ENCODE results near the gene ARCN1. TPM values are rescaled to one million over a fixed set of nuclear protein-coding genes. Genes with fewer than 3 reads are reported as not detected.

The ARCN1 gene
- polyA plus RNA-seq, 1 donor from 2014 or later = 67.2 TPM

DNA sequence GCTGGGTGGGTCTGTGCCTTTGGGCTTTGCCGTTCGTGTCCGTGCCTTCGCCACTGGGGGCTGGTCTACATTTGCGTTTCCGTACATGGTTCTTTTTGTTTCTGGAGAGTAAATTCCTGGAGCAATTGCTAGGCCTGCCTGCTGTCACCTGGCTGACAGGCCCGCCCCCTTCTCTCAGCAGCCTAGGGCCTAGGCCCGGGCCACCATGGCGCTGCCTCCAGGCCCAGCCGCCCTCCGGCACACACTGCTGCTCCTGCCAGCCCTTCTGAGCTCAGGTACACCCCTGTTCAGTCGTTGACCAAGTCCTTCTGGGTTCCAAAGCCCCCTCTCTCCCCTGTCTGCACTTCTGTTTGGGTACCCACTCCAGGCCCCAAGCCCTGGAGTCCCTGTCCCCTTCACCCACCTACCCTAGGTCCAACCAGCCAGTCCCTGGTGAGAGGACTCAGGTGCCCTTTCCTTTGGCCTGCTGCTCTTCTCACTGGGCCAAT is 40.6 kb upstream of the ARCN1 start:
- Histone ChIP-seq H4K20me1 (ENCODE audit: insufficient read depth) (no peaks in the 10 kb centered on the region), H3K9me3 (ENCODE audit: low read length) (no peaks in the 10 kb centered on the region), H2AFZ (ENCODE audit: low read depth, low read length) (peak overlapping the region; percentile 96), H3K36me3 (ENCODE audit: insufficient read depth, low read length) (no peaks in the 10 kb centered on the region), H3K79me2 (replicated peaks; ENCODE audit: insufficient read depth, low read length) (peaks cover 24% of the 10 kb centered on the region), H3K4me2 (ENCODE audit: low read length) (peak overlapping the region; percentile 87), H3K4me3 (ENCODE audit: low read length) (peak overlapping the region; percentile 82), H3K9ac (ENCODE audit: low read length) (peak overlapping the region; percentile 97), H3K27ac (ENCODE audit: low read length) (peak overlapping the region; percentile 89), H3K27me3 (ENCODE audit: insufficient read depth, low read depth, low read length) (no peaks in the 10 kb centered on the region), H3K9me2 (ENCODE audit: insufficient read depth, low read length) (no peaks in the 10 kb centered on the region), H3F3A (ENCODE audit: insufficient read depth, low read length, poor library complexity, severe bottlenecking) (no peaks in the 10 kb centered on the region)
- TF ChIP-seq EP300 (conservative IDR thresholded peaks at IDR 0.05; ENCODE audit: poor library complexity, severe bottlenecking) (no peak), MXI1 (conservative IDR thresholded peaks at IDR 0.05; ENCODE audit: poor library complexity, severe bottlenecking) (no peak), EZH2 (IDR thresholded peaks at IDR 0.05; ENCODE audit: borderline replicate concordance, insufficient read depth, low read length, poor library complexity, severe bottlenecking) (no peak), RAD21 (conservative IDR thresholded peaks at IDR 0.05) (no peak), TAF1 (IDR thresholded peaks at IDR 0.05; ENCODE audit: low read depth) (no peak), POLR2AphosphoS5 (IDR thresholded peaks at IDR 0.05) (no peak), SMC3 (conservative IDR thresholded peaks at IDR 0.05; ENCODE audit: poor library complexity) (no peak)
- TF ChIP-seq, protein P1, sequence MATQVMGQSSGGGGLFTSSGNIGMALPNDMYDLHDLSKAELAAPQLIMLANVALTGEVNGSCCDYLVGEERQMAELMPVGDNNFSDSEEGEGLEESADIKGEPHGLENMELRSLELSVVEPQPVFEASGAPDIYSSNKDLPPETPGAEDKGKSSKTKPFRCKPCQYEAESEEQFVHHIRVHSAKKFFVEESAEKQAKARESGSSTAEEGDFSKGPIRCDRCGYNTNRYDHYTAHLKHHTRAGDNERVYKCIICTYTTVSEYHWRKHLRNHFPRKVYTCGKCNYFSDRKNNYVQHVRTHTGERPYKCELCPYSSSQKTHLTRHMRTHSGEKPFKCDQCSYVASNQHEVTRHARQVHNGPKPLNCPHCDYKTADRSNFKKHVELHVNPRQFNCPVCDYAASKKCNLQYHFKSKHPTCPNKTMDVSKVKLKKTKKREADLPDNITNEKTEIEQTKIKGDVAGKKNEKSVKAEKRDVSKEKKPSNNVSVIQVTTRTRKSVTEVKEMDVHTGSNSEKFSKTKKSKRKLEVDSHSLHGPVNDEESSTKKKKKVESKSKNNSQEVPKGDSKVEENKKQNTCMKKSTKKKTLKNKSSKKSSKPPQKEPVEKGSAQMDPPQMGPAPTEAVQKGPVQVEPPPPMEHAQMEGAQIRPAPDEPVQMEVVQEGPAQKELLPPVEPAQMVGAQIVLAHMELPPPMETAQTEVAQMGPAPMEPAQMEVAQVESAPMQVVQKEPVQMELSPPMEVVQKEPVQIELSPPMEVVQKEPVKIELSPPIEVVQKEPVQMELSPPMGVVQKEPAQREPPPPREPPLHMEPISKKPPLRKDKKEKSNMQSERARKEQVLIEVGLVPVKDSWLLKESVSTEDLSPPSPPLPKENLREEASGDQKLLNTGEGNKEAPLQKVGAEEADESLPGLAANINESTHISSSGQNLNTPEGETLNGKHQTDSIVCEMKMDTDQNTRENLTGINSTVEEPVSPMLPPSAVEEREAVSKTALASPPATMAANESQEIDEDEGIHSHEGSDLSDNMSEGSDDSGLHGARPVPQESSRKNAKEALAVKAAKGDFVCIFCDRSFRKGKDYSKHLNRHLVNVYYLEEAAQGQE (IDR thresholded peaks at IDR 0.05; ENCODE audit: borderline replicate concordance) = no peak
- TF ChIP-seq, protein P2, sequence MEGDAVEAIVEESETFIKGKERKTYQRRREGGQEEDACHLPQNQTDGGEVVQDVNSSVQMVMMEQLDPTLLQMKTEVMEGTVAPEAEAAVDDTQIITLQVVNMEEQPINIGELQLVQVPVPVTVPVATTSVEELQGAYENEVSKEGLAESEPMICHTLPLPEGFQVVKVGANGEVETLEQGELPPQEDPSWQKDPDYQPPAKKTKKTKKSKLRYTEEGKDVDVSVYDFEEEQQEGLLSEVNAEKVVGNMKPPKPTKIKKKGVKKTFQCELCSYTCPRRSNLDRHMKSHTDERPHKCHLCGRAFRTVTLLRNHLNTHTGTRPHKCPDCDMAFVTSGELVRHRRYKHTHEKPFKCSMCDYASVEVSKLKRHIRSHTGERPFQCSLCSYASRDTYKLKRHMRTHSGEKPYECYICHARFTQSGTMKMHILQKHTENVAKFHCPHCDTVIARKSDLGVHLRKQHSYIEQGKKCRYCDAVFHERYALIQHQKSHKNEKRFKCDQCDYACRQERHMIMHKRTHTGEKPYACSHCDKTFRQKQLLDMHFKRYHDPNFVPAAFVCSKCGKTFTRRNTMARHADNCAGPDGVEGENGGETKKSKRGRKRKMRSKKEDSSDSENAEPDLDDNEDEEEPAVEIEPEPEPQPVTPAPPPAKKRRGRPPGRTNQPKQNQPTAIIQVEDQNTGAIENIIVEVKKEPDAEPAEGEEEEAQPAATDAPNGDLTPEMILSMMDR (IDR thresholded peaks at IDR 0.05; ENCODE audit: poor library complexity, severe bottlenecking) = no peak

DNA sequence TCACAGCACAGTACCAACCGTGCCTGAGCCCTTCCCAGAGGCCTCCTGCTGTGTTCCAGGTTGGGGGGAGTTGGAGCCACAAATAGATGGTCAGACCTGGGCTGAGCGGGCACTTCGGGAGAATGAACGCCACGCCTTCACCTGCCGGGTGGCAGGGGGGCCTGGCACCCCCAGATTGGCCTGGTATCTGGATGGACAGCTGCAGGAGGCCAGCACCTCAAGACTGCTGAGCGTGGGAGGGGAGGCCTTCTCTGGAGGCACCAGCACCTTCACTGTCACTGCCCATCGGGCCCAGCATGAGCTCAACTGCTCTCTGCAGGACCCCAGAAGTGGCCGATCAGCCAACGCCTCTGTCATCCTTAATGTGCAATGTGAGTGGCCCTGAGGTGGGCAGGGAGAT is 40.1 kb upstream of the ARCN1 start:
- H3K79me2 ChIP-seq (replicated peaks; ENCODE audit: insufficient read depth, low read length) = peaks cover 24% of the 10 kb centered on the region
- H3K9me2 ChIP-seq (ENCODE audit: insufficient read depth, low read length) = no peaks in the 10 kb centered on the region
- H4K20me1 ChIP-seq (ENCODE audit: insufficient read depth) = no peaks in the 10 kb centered on the region
- H2AFZ ChIP-seq (ENCODE audit: low read depth, low read length) = no peak overlapping the region
- H3F3A ChIP-seq (ENCODE audit: insufficient read depth, low read length, poor library complexity, severe bottlenecking) = no peaks in the 10 kb centered on the region
- TF ChIP-seq RAD21 (conservative IDR thresholded peaks at IDR 0.05) = no peak
- TF ChIP-seq, protein P2 (IDR thresholded peaks at IDR 0.05; ENCODE audit: poor library complexity, severe bottlenecking) = no peak
- TF ChIP-seq POLR2AphosphoS5 (IDR thresholded peaks at IDR 0.05) = no peak
- TF ChIP-seq SMC3 (conservative IDR thresholded peaks at IDR 0.05; ENCODE audit: poor library complexity) = no peak
- no peak for TF ChIP-seq EP300 (conservative IDR thresholded peaks at IDR 0.05; ENCODE audit: poor library complexity, severe bottlenecking)
- TF ChIP-seq MXI1 (conservative IDR thresholded peaks at IDR 0.05; ENCODE audit: poor library complexity, severe bottlenecking) = no peak
- no peaks in the 10 kb centered on the region for H3K36me3 ChIP-seq (ENCODE audit: insufficient read depth, low read length)
- no peaks in the 10 kb centered on the region for H3K9me3 ChIP-seq (ENCODE audit: low read length)
- H3K27ac ChIP-seq (ENCODE audit: low read length) = peak overlapping the region; percentile 89
- H3K9ac ChIP-seq (ENCODE audit: low read length) = peak overlapping the region; percentile 97
- peak overlapping the region; percentile 87 for H3K4me2 ChIP-seq (ENCODE audit: low read length)
- no peaks in the 10 kb centered on the region for H3K27me3 ChIP-seq (ENCODE audit: insufficient read depth, low read depth, low read length)
- peak overlapping the region; percentile 82 for H3K4me3 ChIP-seq (ENCODE audit: low read length)
